GM12874 (cell line): ENCODE results near the gene PINLYP.
A peak's percentile ranks its signal among the peaks of the same experiment; 100 is the strongest.

Experiments used
- TF ChIP-seq, protein P1 (sequence below): IDR thresholded peaks from 2 replicates; pipeline ENCODE4 v1.5.1; 2011; ENCODE audit warnings: low read depth, mild to moderate bottlenecking, control low read depth, low read length, moderate library complexity; ENCODE audit not compliant: insufficient read depth

The PINLYP gene

DNA sequence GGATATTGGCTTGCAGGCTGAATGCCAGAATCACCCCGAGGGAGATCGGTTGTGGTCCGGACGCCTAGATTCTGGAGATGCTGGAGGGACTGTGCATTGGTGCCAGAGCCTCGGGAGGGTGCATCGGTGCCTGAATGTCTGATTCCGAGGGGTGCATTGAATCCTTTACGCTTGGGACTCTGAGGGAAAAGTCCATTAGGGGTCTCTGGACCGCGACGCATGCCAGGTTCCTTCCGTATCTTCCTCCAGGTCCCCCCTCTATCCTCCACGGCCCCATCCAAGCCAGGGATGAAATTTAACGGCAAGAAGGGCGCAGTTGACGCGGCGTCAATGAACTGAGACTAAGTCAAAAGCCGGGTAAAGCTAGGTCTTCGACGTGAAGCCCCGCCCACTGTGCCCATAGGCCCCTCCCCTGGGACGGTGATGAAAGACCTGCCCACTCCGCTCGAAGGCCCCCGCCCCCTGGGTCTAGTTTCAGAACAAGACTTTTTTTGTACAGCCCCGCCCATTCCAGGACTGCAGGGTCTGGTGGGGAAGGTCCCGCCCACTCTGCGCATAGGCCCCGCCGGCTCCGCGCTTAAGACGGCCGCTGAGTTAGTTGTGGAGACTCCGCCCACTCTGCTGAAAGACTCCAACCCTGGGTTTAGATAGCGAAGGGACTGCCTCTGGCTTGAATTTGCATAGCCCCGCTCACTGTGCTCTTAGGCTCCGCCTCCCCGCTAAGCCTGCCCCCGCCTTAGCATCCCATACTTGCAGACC lies 41.9 kb upstream of the PINLYP start:
- TF ChIP-seq, protein P1, sequence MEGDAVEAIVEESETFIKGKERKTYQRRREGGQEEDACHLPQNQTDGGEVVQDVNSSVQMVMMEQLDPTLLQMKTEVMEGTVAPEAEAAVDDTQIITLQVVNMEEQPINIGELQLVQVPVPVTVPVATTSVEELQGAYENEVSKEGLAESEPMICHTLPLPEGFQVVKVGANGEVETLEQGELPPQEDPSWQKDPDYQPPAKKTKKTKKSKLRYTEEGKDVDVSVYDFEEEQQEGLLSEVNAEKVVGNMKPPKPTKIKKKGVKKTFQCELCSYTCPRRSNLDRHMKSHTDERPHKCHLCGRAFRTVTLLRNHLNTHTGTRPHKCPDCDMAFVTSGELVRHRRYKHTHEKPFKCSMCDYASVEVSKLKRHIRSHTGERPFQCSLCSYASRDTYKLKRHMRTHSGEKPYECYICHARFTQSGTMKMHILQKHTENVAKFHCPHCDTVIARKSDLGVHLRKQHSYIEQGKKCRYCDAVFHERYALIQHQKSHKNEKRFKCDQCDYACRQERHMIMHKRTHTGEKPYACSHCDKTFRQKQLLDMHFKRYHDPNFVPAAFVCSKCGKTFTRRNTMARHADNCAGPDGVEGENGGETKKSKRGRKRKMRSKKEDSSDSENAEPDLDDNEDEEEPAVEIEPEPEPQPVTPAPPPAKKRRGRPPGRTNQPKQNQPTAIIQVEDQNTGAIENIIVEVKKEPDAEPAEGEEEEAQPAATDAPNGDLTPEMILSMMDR = no peak

DNA sequence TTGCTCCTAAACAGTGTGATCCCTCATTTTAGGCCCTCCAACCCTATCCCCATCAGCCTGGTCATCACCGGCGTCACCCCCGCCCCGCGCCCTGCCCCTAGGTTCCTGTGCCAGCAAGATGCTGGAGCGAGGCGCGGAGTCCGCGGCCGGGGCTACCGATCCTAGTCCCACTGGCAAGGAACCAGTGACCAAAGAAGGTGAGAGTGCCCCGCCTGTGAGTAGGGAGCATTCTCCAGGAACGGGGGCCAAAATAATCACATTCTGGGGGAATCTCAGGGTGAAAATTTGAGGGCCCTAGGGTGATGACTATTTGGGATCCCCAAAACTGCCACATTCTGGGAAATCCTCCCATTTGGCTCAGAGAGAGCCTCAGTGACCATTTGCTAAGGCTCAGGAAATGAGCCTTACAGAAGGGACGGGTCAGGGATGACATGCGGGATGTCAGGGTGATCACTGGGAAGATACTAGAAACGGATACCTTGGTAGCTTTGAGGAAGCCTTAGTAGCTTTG lies 41.2 kb upstream of the PINLYP start:
- TF ChIP-seq, protein P1 = no peak

DNA sequence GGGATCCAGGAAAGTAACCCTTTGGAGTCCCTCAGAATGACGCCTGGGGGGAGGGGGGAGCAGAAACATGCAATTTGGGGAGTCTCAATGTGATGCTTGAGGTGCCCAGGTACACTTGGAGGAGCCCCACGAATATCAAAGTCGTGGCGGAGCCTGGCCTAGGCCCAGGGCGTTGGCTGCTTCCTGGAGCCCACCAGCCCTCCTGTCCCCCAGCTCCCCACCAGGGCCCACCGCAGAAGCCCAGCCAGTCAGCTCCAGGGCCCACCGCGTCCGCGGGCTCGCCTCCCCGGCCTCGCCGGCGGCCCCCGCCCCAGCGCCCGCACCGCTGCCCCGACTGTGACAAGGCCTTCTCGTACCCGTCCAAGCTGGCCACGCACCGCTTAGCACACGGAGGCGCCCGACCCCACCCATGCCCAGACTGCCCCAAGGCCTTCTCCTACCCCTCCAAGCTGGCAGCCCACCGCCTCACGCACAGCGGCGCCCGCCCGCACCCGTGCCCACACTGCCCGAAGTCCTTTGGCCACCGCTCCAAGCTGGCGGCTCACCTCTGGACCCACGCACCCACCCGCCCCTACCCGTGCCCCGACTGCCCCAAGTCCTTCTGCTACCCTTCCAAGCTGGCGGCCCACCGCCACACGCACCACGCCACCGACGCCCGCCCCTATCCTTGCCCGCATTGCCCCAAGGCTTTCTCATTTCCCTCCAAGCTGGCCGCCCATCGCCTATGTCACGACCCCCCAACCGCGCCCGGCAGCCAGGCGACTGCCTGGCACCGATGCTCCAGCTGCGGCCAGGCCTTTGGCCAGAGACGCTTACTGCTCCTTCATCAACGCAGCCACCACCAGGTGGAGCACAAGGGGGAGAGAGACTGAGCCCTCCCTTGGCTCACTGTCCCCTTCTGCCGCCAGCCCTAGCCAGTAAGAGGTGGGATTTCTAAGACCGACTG lies 40.5 kb upstream of the PINLYP start:
- TF ChIP-seq, protein P1 = peak; percentile 59

DNA sequence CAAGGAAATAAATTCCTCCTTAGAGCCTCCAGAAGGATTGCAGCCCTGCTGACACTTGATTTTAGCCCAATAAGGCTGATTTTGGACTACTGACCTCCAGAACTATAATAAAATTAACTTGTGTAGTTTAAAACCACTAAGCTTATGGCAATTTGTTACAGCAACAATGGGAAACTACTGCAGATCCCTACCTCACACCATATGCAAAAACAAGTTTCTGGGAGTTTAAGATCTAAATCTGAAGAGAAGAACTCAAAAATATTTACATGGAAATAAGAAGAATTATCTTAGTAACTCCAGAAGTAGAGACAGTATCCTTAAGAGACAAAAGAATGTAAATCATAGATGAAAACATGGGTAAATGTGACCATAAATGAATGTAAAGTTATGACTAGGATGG lies 36.7 kb upstream of the PINLYP start:
- TF ChIP-seq, protein P1 = no peak

DNA sequence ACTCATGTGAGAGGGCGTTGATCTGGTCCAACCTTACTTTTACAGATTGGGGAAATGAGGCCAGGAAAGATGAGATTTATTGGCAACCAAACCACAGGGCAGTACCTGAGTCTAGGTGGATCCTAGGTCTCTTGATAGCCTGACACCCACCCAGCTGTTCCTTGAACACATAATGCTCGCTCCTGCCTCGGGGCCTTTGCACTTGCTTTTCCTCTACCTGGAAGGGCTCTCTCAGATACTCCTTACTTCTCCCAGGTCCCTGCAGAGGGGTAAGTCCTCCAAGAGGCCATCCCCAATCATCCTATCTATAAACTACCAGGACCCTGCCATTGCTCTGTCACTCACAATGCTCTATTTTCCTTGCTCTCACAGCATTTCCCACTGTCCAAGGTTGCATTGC lies 35.2 kb upstream of the PINLYP start:
- TF ChIP-seq, protein P1 = no peak

DNA sequence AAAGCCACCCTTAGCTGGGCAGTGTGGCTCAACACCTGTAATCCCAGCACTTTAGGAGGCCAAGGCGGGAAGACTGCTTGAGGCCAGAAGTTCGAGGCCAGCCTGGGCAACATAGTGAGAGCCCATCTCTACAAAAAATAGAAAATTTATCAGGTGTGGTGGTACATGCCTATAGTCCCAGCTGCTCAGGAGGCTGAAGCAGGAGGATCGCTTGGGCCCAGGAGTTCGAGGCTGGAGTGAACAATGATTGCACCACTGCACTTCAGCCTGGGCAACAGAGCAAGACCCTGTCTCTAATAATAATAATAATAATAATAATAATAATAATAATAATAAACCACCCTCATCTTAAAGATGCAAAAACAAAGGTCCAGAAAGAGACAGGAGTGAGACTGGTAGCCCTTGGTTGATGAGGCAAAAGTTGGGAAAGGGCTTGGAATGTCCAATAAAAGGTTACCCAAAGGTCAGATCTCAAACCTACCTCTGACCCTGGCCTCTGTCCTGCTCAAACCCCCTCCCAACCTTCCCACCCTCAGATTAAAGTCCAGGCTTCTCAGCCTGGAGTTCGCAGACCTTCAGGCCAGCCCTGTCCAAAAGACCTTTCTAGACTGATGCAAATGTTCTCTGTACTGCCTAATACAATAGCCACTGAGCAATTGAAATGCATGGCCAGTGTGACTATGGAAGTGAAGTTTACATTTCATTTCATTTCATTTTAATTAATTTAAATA lies 33.5 kb upstream of the PINLYP start:
- TF ChIP-seq, protein P1 = no peak
